ENCODE results near the gene DENND6A. TPM values are rescaled to one million over a fixed set of nuclear protein-coding genes. Genes with fewer than 3 reads are reported as not detected.

DENND6A gene
- total RNA-seq, 1 donor from 2014 or later = 21.5 TPM

DNA sequence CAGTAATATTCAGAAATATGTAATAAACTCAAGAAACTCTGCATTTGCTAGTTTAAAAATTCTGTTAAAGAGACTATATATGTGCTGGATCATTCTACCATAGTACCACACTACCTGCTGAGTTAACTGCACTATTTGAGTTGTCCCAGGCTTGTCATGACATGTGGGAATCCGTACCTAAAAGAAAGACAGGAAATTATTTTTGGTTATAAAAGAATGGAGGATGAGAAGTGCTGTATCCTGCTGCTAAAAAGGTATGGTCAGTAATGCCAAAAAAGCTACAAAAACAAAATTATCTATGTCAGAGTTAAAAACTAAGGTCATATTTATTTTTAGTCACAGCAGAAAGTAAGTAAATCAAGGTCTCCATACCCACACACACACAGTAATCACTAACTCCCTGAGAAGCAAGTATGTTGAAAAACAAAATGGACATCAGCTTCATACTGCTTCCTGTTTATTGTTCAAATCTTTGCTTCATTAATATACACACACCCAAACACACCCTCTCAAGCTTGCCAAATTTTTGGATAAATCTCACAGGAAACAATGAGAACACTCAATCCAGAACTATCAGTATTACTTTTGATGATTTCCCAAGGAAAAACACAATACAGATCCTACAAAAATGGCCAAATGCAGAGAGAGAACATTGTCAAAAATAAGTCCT is 33.7 kb downstream of the DENND6A start:
- Mint-ChIP-seq H3K36me3 (ENCODE audit: low read depth) (peaks cover 59% of the 10 kb centered on the region), H3K9me3 (no peaks in the 10 kb centered on the region), H3K4me3 (no peak overlapping the region), H3K27ac (peak overlapping the region; percentile 6), H3K27me3 (no peaks in the 10 kb centered on the region), H3K4me1 (no peaks in the 10 kb centered on the region)
- ChIA-PET CTCF (no interaction called here), POLR2A (no interaction called here)
- intact Hi-C loops (cut with micrococcal nuclease) = no loop called here
- DNase-seq (no peak), ATAC-seq (ENCODE audit: low read depth) (no peak)
- TF ChIP-seq, protein P1, sequence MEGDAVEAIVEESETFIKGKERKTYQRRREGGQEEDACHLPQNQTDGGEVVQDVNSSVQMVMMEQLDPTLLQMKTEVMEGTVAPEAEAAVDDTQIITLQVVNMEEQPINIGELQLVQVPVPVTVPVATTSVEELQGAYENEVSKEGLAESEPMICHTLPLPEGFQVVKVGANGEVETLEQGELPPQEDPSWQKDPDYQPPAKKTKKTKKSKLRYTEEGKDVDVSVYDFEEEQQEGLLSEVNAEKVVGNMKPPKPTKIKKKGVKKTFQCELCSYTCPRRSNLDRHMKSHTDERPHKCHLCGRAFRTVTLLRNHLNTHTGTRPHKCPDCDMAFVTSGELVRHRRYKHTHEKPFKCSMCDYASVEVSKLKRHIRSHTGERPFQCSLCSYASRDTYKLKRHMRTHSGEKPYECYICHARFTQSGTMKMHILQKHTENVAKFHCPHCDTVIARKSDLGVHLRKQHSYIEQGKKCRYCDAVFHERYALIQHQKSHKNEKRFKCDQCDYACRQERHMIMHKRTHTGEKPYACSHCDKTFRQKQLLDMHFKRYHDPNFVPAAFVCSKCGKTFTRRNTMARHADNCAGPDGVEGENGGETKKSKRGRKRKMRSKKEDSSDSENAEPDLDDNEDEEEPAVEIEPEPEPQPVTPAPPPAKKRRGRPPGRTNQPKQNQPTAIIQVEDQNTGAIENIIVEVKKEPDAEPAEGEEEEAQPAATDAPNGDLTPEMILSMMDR (IDR thresholded peaks at IDR 0.05) = no peak

DNA sequence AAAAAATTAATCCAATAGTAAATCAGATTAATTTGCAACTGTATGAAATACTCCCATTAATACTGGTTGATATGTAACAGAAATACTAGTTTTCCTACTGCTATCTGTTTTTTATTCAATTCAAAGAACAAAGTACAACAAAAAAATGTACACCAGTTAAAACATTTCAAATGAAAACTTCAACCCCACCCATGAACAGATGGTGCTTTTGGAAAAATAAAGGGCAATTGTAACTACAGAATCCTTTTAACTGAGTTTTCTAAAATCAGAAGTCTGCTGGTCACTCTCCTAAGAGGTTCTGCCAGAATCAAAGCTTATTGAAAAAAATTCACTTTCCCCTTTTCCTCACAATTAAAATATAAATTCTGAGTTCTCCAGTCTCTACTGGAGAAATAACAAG is 34.3 kb downstream of the DENND6A start:
- ChIA-PET CTCF (no interaction called here), POLR2A (no interaction called here)
- ATAC-seq (ENCODE audit: low read depth) (no peak), DNase-seq (no peak)
- Mint-ChIP-seq H3K36me3 (ENCODE audit: low read depth) (peaks cover 54% of the 10 kb centered on the region), H3K9me3 (no peaks in the 10 kb centered on the region), H3K27me3 (no peaks in the 10 kb centered on the region), H3K27ac (no peak overlapping the region), H3K4me1 (no peaks in the 10 kb centered on the region), H3K4me3 (no peak overlapping the region)
- TF ChIP-seq, protein P1 (IDR thresholded peaks at IDR 0.05) = no peak
- intact Hi-C loops (cut with micrococcal nuclease) = no loop called here

DNA sequence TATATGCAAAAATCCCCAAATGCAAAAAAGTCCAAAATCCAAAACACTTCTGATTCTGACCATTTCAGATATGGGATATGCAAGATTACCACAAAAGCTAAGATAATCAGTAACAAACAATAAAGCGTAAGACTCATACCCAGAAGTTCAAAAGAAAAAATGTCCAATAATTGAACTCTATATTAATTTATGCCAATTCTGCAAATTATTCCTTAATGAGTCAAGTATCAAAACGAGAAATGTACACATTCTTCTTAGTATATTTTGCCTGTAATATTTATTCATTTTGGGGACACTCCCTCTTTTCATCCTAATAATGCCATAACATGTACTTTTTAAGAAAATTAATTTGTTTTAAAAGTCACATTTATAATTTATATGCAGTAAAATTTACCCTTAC is 37.1 kb downstream of the DENND6A start:
- Mint-ChIP-seq H3K4me1 (no peaks in the 10 kb centered on the region), H3K36me3 (ENCODE audit: low read depth) (peaks cover 69% of the 10 kb centered on the region), H3K9me3 (no peaks in the 10 kb centered on the region), H3K27ac (no peak overlapping the region), H3K27me3 (no peaks in the 10 kb centered on the region), H3K4me3 (no peak overlapping the region)
- TF ChIP-seq, protein P1 (IDR thresholded peaks at IDR 0.05) = no peak
- CTCF ChIA-PET = no interaction called here
- ATAC-seq (ENCODE audit: low read depth) (no peak), DNase-seq (no peak)
- intact Hi-C loops (cut with micrococcal nuclease) = no loop called here
- POLR2A ChIA-PET = no interaction called here

DNA sequence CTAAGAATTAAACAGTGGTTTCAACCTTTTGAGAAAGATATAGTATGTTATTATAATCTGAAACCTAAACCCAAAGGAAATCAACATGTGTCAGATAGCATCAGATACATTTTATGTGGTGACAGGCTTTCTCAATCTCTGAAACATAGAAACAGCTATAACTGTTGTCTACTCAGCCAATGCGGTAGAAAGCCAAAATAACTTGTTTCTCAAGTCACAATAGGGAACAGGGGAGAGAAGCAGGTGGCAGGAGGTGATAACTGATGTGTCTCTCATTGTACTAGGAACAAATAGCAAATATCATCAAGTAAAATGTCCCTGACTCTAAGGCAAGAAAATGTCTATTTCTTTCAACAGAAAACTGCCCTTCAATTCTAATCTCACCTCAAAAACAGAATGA is 38.6 kb downstream of the DENND6A start:
- H3K27ac Mint-ChIP-seq = no peak overlapping the region
- peaks cover 64% of the 10 kb centered on the region for H3K36me3 Mint-ChIP-seq (ENCODE audit: low read depth)
- ChIA-PET POLR2A (no interaction called here), CTCF (no interaction called here)
- H3K9me3 Mint-ChIP-seq = no peaks in the 10 kb centered on the region
- DNase-seq = no peak
- no peaks in the 10 kb centered on the region for H3K4me1 Mint-ChIP-seq
- TF ChIP-seq, protein P1 (IDR thresholded peaks at IDR 0.05) = no peak
- no peak for ATAC-seq (ENCODE audit: low read depth)
- no peak overlapping the region for H3K4me3 Mint-ChIP-seq
- intact Hi-C loops (cut with micrococcal nuclease) = no loop called here
- H3K27me3 Mint-ChIP-seq = no peaks in the 10 kb centered on the region

DNA sequence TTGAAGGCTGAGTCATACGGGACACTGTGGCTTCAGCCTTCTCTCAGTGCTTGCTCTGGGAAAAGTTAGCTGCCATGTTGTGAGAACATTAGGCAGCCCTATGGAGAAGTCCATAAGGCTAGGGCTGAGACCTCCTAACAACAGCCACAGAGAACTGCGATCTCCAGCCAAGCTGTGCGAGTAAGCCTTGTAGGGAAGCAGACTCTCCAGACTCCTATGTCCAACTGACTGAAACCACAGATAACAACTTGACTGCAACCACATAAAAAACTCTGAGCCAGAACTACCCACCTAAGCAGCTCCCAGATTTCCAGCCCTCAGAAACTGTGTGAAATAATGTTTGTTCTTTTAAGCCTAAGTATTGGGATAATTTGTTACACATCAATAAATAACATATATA is 40.7 kb downstream of the DENND6A start:
- peaks cover 7% of the 10 kb centered on the region for H3K4me1 Mint-ChIP-seq
- H3K27ac Mint-ChIP-seq = no peak overlapping the region
- peaks cover 12% of the 10 kb centered on the region for H3K9me3 Mint-ChIP-seq
- peaks cover 73% of the 10 kb centered on the region for H3K36me3 Mint-ChIP-seq (ENCODE audit: low read depth)
- ATAC-seq (ENCODE audit: low read depth) (no peak), DNase-seq (no peak)
- ChIA-PET POLR2A (no interaction called here), CTCF (no interaction called here)
- intact Hi-C loops (cut with micrococcal nuclease) = no loop called here
- H3K4me3 Mint-ChIP-seq = no peak overlapping the region
- no peaks in the 10 kb centered on the region for H3K27me3 Mint-ChIP-seq
- TF ChIP-seq, protein P1 (IDR thresholded peaks at IDR 0.05) = no peak
